Naive B cell (primary cell): ENCODE measurements around the gene ERC2. TPM values are rescaled to one million over a fixed set of nuclear protein-coding genes. Genes with fewer than 3 reads are reported as not detected.
A peak's percentile ranks its signal among the peaks of the same experiment; 100 is the strongest.

ENCODE experiments used
- ATAC-seq, 2 donors: fragments of 150-1000 bp; cut with Tn5 transposase; 2 replicates each; pipeline ENCODE4 v1.10.0; 2021; ENCODE audit warnings: low read depth in 2 of 2, mild to moderate bottlenecking in 2 of 2, moderate library complexity in 2 of 2
- DNase-seq: peaks from one replicate; pipeline ENCODE4 v3.0.0; 2022
- H3K27ac Mint-ChIP-seq, 6 donors: one replicate each; pipeline ENCODE4 v1.8.0; 2020 to 2022; ENCODE audit warnings: mild to moderate bottlenecking in 6 of 6, mixed read lengths in 6 of 6, moderate library complexity in 5 of 6, inconsistent platforms in 2 of 6
- H3K27me3 Mint-ChIP-seq, 3 donors: one replicate each; pipeline ENCODE4 v1.8.0; 2021 to 2022; ENCODE audit warnings: mixed read lengths in 3 of 3, mild to moderate bottlenecking in 1 of 3
- H3K36me3 Mint-ChIP-seq, 2 donors: one replicate each; pipeline ENCODE4 v1.8.0; 2020 to 2022; ENCODE audit warnings: mixed read lengths in 2 of 2, inconsistent platforms in 1 of 2, mild to moderate bottlenecking in 1 of 2
- H3K4me1 Mint-ChIP-seq, 3 donors: one replicate each; pipeline ENCODE4 v1.8.0; 2020 to 2022; ENCODE audit warnings: mixed read lengths in 3 of 3, inconsistent platforms in 1 of 3, mild to moderate bottlenecking in 1 of 3, moderate library complexity in 1 of 3
- H3K4me3 Mint-ChIP-seq, 8 donors: one replicate each; pipeline ENCODE4 v1.8.0; 2020 to 2022; ENCODE audit warnings: mild to moderate bottlenecking in 8 of 8, mixed read lengths in 8 of 8, moderate library complexity in 8 of 8, inconsistent platforms in 2 of 8
- H3K9me3 Mint-ChIP-seq, 7 donors: one replicate each; pipeline ENCODE4 v1.8.0; 2020 to 2022; ENCODE audit warnings: mixed read lengths in 7 of 7, mild to moderate bottlenecking in 5 of 7, inconsistent platforms in 2 of 7, moderate library complexity in 1 of 7
- polyA plus RNA-seq, 6 donors: library from polyadenylated mRNA; unstranded; fragments of 300-500 nt; fragmentation: Illumina TruSeq; gene quantifications; one replicate each; pipeline ENCODE4 v1.2.3, GENCODE V29; 2021; ENCODE audit warnings: low read depth in 6 of 6

ERC2 gene
- polyA plus RNA-seq, 6 donors from 2014 or later = not detected

GRCh38 chr3:56347219-56347871 lies 120.9 kb downstream of the ERC2 start:
- H3K9me3 Mint-ChIP-seq = peaks cover 0 to 3% (median 0%) of the 10 kb centered on the region in 7 donors
- H3K4me1 Mint-ChIP-seq = no peaks in the 10 kb centered on the region
- H3K27me3 Mint-ChIP-seq = peaks cover 4 to 22% (median 20%) of the 10 kb centered on the region in 3 donors
- no peaks in the 10 kb centered on the region for H3K36me3 Mint-ChIP-seq
- ATAC-seq = no peak
- no peak overlapping the region for H3K4me3 Mint-ChIP-seq
- DNase-seq = no peak
- no peak overlapping the region for H3K27ac Mint-ChIP-seq

DNA sequence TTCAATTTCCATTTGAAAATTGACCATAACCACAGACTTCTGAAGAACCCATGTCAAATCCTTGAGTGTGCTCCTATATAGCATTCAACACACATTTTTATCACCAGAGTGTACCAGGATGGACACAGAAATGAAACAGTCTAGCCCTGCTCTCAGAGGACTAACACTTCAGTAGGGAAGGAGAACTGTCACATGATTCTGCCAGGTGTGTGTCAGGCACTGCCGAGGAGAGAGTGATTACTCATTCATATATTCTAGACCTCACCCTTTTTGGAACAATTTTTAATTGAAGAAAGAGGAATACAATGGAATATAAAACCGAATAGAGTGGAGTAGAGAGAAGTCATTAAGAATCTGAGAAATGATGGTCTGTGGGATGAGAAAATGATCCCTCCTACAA lies 125.8 kb downstream of the ERC2 start:
- Mint-ChIP-seq H3K36me3 (no peaks in the 10 kb centered on the region), H3K4me3 (peak overlapping the region in 1 of 8 donors; percentile 23), H3K9me3 (no peaks in the 10 kb centered on the region), H3K27me3 (peaks cover 4 to 26% (median 8%) of the 10 kb centered on the region in 3 donors), H3K27ac (no peak overlapping the region), H3K4me1 (no peaks in the 10 kb centered on the region)
- ATAC-seq = no peak
- no peak for DNase-seq

- no peak overlapping the region for H3K4me3 Mint-ChIP-seq
- no peaks in the 10 kb centered on the region for H3K9me3 Mint-ChIP-seq
- ATAC-seq = no peak
- peaks cover 0 to 26% (median 14%) of the 10 kb centered on the region in 3 donors for H3K27me3 Mint-ChIP-seq
- no peaks in the 10 kb centered on the region for H3K36me3 Mint-ChIP-seq
- no peak overlapping the region for H3K27ac Mint-ChIP-seq
- H3K4me1 Mint-ChIP-seq = no peaks in the 10 kb centered on the region
- no peak for DNase-seq
Observed at GRCh38 chr3:56339671-56340070, 128.6 kb downstream of the ERC2 start.

DNA sequence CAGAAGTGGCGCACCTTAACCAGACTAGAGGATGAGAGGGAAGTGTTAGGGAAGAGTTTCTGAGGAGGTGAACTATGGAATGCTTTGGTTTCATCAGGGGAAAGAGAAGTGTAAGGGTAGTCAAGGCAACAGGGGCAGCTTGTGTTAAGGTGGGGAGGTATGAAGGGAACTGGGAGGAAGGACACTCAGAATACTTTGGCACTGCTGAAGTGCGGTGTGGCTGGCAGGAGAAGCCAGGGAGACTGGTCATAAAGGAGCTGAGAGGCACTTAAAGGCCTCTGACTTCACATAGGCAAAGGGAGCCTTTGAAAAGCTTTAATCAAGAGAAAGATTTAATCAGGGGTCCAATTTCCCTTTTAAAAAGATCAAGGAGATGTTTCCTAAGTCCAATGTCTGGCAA lies 129.0 kb downstream of the ERC2 start:
- DNase-seq (no peak), ATAC-seq (no peak)
- Mint-ChIP-seq H3K27ac (peak overlapping the region in 1 of 6 donors; percentile 13), H3K36me3 (no peaks in the 10 kb centered on the region), H3K27me3 (peaks cover 0 to 22% (median 12%) of the 10 kb centered on the region in 3 donors), H3K4me1 (no peaks in the 10 kb centered on the region), H3K4me3 (no peak overlapping the region), H3K9me3 (no peaks in the 10 kb centered on the region)

GRCh38 chr3:56336023-56336422 lies 132.2 kb downstream of the ERC2 start:
- no peaks in the 10 kb centered on the region for H3K36me3 Mint-ChIP-seq
- no peak for DNase-seq
- H3K4me1 Mint-ChIP-seq = no peaks in the 10 kb centered on the region
- no peak overlapping the region for H3K4me3 Mint-ChIP-seq
- H3K9me3 Mint-ChIP-seq = no peaks in the 10 kb centered on the region
- no peak for ATAC-seq
- H3K27me3 Mint-ChIP-seq = peaks cover 16 to 37% (median 24%) of the 10 kb centered on the region in 3 donors
- H3K27ac Mint-ChIP-seq = no peak overlapping the region

DNA sequence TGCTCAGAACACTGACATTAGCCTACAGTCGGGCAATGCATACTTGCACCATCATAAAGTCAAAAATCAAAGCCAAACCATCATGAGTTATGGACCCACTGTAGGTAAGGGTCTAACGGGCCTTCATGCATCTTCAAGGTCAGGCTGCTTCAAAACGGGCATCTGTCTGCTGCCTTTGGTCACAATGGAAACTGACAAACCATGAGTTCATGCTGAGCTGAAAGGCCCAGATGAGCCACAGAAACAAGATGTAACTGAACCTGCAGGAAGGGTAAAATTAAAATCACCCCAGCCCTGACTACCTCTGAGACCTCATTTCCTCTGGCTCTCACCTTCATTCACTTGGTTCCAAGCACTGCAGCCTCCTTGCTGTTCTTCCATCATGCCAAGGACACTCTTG lies 143.8 kb downstream of the ERC2 start:
- H3K27me3 Mint-ChIP-seq = peaks cover 0 to 12% (median 5%) of the 10 kb centered on the region in 3 donors
- H3K9me3 Mint-ChIP-seq = peaks cover 0 to 2% (median 0%) of the 10 kb centered on the region in 7 donors
- H3K4me1 Mint-ChIP-seq = peaks cover 27 to 33% (median 33%) of the 10 kb centered on the region in 3 donors
- peak overlapping the region in 1 of 8 donors; percentile 48 for H3K4me3 Mint-ChIP-seq
- no peak for ATAC-seq
- no peak overlapping the region for H3K27ac Mint-ChIP-seq
- no peaks in the 10 kb centered on the region for H3K36me3 Mint-ChIP-seq
- no peak for DNase-seq

DNA sequence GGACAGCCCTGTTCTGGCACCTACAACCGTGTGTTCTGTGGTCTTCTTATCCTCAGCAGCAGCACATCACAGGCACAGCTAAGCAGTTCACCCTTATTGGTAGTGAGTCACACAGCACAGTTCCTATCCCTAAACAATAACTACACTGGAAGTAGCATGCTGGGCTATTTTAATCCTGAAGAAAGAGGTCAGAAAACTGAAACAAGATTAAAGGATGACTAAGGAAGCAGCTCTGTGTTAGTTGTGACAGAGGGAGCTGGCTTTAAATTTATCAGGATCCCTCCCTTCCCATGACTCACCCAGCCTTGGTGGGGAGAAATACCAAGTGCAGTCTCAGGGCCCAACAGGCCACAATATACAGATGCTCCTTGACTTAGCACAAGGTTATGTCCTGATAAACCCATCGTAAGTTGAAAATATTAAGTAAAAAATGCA lies 144.3 kb downstream of the ERC2 start:
- H3K4me1 Mint-ChIP-seq = peaks cover 27 to 34% (median 33%) of the 10 kb centered on the region in 3 donors
- DNase-seq (no peak), ATAC-seq (no peak)
- peaks cover 0 to 2% (median 0%) of the 10 kb centered on the region in 7 donors for H3K9me3 Mint-ChIP-seq
- no peaks in the 10 kb centered on the region for H3K36me3 Mint-ChIP-seq
- no peak overlapping the region for H3K4me3 Mint-ChIP-seq
- peak overlapping the region in 1 of 6 donors; percentile 33 for H3K27ac Mint-ChIP-seq
- H3K27me3 Mint-ChIP-seq = peaks cover 0 to 12% (median 5%) of the 10 kb centered on the region in 3 donors

GRCh38 chr3:56322862-56323261 lies 145.4 kb downstream of the ERC2 start:
- Mint-ChIP-seq H3K27me3 (peaks cover 0 to 5% (median 4%) of the 10 kb centered on the region in 3 donors), H3K9me3 (peaks cover 0 to 2% (median 0%) of the 10 kb centered on the region in 7 donors), H3K4me3 (peak overlapping the region in 1 of 8 donors; percentile 37), H3K4me1 (peaks cover 27 to 34% (median 33%) of the 10 kb centered on the region in 3 donors), H3K36me3 (no peaks in the 10 kb centered on the region), H3K27ac (no peak overlapping the region)
- ATAC-seq (no peak), DNase-seq (no peak)

GRCh38 chr3:56321892-56322291 lies 146.4 kb downstream of the ERC2 start:
- Mint-ChIP-seq H3K27me3 (no peaks in the 10 kb centered on the region), H3K9me3 (no peaks in the 10 kb centered on the region), H3K4me1 (peaks cover 27 to 34% (median 33%) of the 10 kb centered on the region in 3 donors), H3K27ac (peak overlapping the region in 4 of 6 donors; percentile 15 to 64 (median 38)), H3K4me3 (peak overlapping the region in 2 of 8 donors; percentile 42 to 52), H3K36me3 (no peaks in the 10 kb centered on the region)
- peak; percentile 48 for DNase-seq
- ATAC-seq = peak; percentile 87 to 90

GRCh38 chr3:56321383-56321782 lies 146.9 kb downstream of the ERC2 start:
- H3K4me3 Mint-ChIP-seq = peak overlapping the region in 2 of 8 donors; percentile 12 to 67
- DNase-seq = no peak

GRCh38 chr3:56320883-56321282 lies 147.4 kb downstream of the ERC2 start:
- H3K27ac Mint-ChIP-seq = peak overlapping the region; percentile 5 to 72 (median 22)
- ATAC-seq = peak; percentile 58 to 60
- DNase-seq = peak; percentile 24
- no peaks in the 10 kb centered on the region for H3K27me3 Mint-ChIP-seq
- H3K4me3 Mint-ChIP-seq = peak overlapping the region in 3 of 8 donors; percentile 33 to 67 (median 46)
- no peaks in the 10 kb centered on the region for H3K36me3 Mint-ChIP-seq
- peaks cover 27 to 34% (median 33%) of the 10 kb centered on the region in 3 donors for H3K4me1 Mint-ChIP-seq
- H3K9me3 Mint-ChIP-seq = no peaks in the 10 kb centered on the region

More at GRCh38 chr3:56321383-56321782, 146.9 kb downstream of the ERC2 start:
- Mint-ChIP-seq H3K4me1 (peaks cover 27 to 34% (median 33%) of the 10 kb centered on the region in 3 donors), H3K36me3 (no peaks in the 10 kb centered on the region), H3K9me3 (no peaks in the 10 kb centered on the region), H3K27ac (peak overlapping the region; percentile 17 to 72 (median 26)), H3K27me3 (no peaks in the 10 kb centered on the region)
- peak in 1 of 2 donors; percentile 10 for ATAC-seq

- H3K27ac Mint-ChIP-seq = no peak overlapping the region
- DNase-seq = no peak
Observed at GRCh38 chr3:56318891-56319290, 149.4 kb downstream of the ERC2 start.

DNA sequence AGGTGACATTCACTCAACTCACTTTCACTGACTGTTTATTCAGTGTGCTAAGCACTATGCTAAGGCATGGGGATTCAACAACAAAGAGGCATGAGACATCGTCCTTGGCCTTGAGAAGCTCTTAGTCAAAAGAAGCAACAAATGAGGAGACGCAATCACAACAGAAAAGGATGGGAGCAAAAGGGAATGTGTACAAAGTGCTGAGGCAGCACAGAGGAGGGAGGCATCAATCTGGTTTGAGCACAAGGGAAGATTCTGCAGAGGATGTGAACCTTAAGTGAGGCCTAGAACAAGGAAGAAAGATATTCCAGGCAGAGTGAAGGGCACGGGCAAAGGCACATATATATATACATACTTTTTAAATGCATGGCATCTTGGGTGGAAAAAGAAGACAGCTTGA lies 151.3 kb downstream of the ERC2 start:
- Mint-ChIP-seq H3K27ac (no peak overlapping the region), H3K4me1 (peaks cover 18 to 26% (median 20%) of the 10 kb centered on the region in 3 donors)

More at GRCh38 chr3:56318891-56319290, 149.4 kb downstream of the ERC2 start:
- H3K4me1 Mint-ChIP-seq = peaks cover 27 to 34% (median 33%) of the 10 kb centered on the region in 3 donors
- no peaks in the 10 kb centered on the region for H3K36me3 Mint-ChIP-seq
- no peak overlapping the region for H3K4me3 Mint-ChIP-seq
- H3K27me3 Mint-ChIP-seq = no peaks in the 10 kb centered on the region
- no peak for ATAC-seq
- no peaks in the 10 kb centered on the region for H3K9me3 Mint-ChIP-seq

DNA sequence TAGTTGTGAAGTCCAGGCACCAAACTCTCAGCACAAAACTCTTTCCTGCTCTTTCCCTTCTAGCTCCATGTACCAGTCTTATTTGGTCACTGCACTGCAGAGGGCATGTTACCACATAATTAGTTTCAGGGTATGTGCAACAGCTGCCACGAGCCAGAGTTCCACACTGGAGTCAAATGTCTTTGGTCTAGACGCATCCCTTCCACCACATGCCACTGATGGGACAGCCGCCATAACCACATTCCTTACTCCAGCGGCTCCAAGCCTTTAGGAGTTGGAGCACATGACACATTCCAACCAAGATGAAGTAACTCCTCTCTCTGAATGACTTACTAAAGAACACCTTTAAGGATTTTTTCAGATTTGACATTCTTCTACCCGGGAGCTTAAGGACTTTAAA lies 153.4 kb downstream of the ERC2 start:
- Mint-ChIP-seq H3K27me3 (peaks cover 0 to 16% (median 9%) of the 10 kb centered on the region in 3 donors), H3K27ac (no peak overlapping the region), H3K9me3 (no peaks in the 10 kb centered on the region), H3K36me3 (no peaks in the 10 kb centered on the region), H3K4me1 (peaks cover 0 to 5% (median under 1%) of the 10 kb centered on the region in 3 donors), H3K4me3 (no peak overlapping the region)
- ATAC-seq = no peak
- no peak for DNase-seq

More for the DNA sequence above, 151.3 kb downstream of the ERC2 start:
- peaks cover 0 to 6% (median 4%) of the 10 kb centered on the region in 3 donors for H3K27me3 Mint-ChIP-seq
- no peak overlapping the region for H3K4me3 Mint-ChIP-seq
- no peaks in the 10 kb centered on the region for H3K36me3 Mint-ChIP-seq
- H3K9me3 Mint-ChIP-seq = no peaks in the 10 kb centered on the region
- DNase-seq = no peak
- ATAC-seq = no peak
